ENCODE results near the gene CAMK2B. TPM values are rescaled to one million over a fixed set of nuclear protein-coding genes. Genes with fewer than 3 reads are reported as not detected.

Gene CAMK2B
- total RNA-seq, 1 donor from 2014 or later: not detected

DNA sequence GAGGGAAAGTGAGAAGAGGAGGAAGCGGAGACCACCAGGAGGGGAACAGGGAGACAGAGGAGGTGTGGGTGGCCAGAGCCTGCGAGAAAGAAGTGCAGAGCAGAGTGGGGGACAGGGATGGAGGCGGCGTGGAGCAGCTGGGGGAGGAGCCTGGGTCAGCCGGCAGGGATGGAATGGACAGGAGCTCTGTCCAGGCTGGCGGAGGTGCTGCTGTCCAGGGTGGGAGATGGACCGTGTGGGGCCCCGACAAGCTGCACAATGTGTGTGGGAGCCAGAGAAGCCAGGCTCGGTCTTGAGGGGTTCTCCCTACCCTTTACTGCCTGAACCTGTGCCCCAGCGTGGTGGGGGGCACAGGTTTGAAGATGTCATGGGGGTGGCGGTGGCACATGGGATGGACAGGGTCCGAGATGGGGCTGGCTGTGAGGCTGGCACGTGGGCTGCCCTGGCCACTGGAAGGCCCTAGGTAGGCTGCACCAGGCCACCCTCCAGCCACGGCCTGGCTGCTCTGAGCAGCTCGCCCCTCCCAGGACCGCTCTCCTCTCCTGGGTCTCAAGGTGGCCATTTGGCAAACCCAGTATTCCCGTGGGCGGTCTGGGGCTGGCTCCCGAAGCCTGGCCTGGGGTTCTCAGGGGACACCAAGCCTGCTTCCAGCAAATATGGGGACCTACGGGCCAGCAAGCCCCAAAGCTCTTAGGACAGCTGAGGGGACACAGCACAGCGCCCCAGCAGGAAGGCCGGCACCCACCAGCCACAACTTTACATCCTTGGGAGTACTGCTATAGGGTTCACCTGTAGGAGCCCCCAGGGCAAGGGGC is 92.3 kb downstream of the CAMK2B start:
- TF ChIP-seq, protein P1, sequence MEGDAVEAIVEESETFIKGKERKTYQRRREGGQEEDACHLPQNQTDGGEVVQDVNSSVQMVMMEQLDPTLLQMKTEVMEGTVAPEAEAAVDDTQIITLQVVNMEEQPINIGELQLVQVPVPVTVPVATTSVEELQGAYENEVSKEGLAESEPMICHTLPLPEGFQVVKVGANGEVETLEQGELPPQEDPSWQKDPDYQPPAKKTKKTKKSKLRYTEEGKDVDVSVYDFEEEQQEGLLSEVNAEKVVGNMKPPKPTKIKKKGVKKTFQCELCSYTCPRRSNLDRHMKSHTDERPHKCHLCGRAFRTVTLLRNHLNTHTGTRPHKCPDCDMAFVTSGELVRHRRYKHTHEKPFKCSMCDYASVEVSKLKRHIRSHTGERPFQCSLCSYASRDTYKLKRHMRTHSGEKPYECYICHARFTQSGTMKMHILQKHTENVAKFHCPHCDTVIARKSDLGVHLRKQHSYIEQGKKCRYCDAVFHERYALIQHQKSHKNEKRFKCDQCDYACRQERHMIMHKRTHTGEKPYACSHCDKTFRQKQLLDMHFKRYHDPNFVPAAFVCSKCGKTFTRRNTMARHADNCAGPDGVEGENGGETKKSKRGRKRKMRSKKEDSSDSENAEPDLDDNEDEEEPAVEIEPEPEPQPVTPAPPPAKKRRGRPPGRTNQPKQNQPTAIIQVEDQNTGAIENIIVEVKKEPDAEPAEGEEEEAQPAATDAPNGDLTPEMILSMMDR (conservative IDR thresholded peaks at IDR 0.05; ENCODE audit: low read depth, low read length): no peak
- DNase-seq (ENCODE audit: low read depth): no peak
- H3K4me3 ChIP-seq (ENCODE audit: low read depth, low read length): no peak overlapping the region

DNA sequence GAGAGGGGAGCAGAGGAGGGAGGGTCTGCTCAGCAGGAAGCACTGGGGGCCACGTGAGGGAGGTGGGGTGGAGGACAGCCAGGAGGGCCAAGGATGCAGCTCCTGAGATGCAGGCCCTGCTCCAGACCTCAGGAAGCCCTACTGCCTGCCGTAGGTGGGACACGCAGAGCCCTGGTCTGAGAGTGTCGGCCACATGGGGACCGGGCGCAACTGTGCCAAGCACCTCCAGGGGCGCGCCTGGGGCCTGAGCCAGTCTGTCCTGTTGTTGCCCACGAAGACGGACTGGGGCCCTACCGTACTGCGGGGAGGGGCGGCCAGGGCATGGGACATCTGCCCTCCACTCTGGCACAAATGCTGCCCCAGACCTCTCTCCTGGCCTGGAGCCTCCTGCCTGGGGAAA is 93.0 kb downstream of the CAMK2B start:
- TF ChIP-seq, protein P1 (conservative IDR thresholded peaks at IDR 0.05; ENCODE audit: low read depth, low read length): no peak
- no peak overlapping the region for H3K4me3 ChIP-seq (ENCODE audit: low read depth, low read length)
- no peak for DNase-seq (ENCODE audit: low read depth)

DNA sequence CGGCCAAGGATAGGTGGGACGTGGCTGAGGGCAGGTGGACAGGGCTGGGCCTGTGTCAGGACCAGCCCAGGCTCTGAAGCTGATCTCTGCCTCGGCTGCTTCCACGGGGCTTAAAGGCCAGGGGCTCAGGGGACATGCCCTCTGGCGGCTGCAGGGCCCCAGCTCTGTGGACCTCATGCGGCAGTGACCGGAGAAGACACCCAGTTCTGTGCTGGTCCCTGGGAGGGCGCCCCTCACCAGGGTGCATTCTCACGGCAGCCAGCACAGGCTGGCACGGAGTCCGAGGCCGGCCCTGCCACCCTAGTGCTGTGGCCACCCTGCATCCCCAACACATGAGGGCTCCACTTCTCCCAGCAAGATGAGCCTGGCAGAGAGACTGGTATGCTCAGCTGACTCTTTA is 94.3 kb downstream of the CAMK2B start:
- TF ChIP-seq, protein P1 (conservative IDR thresholded peaks at IDR 0.05; ENCODE audit: low read depth, low read length): no peak
- DNase-seq (ENCODE audit: low read depth): no peak
- H3K4me3 ChIP-seq (ENCODE audit: low read depth, low read length): no peak overlapping the region

DNA sequence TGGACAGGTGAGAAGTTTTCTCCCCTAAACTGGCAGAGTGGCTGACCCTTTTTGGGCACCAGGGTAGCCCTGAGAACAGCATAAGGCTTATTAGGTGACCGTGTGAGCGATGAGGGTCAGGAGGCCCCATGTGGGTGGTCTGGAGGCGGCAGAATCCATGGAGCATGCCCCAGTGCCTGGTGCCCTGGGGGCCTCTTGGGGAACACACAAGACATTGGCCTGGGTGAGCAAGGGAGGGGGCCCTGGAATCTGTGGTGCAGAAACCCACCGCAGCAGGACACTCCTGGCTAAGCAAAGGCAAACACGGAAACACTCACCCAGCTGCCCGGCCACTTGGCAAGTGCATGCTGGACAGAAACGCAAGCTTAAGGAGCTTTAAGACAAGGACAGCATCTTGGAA is 95.1 kb downstream of the CAMK2B start:
- no peak overlapping the region for H3K4me3 ChIP-seq (ENCODE audit: low read depth, low read length)
- TF ChIP-seq, protein P1 (conservative IDR thresholded peaks at IDR 0.05; ENCODE audit: low read depth, low read length): no peak
- DNase-seq (ENCODE audit: low read depth): no peak

GRCh38 chr7:44229546-44230105 is 95.8 kb downstream of the CAMK2B start:
- no peak for DNase-seq (ENCODE audit: low read depth)
- TF ChIP-seq, protein P1 (conservative IDR thresholded peaks at IDR 0.05; ENCODE audit: low read depth, low read length): no peak
- no peak overlapping the region for H3K4me3 ChIP-seq (ENCODE audit: low read depth, low read length)

GRCh38 chr7:44228571-44229350 is 96.6 kb downstream of the CAMK2B start:
- TF ChIP-seq, protein P1 (conservative IDR thresholded peaks at IDR 0.05; ENCODE audit: low read depth, low read length): no peak
- DNase-seq (ENCODE audit: low read depth): no peak
- no peak overlapping the region for H3K4me3 ChIP-seq (ENCODE audit: low read depth, low read length)

All from epithelial cell of proximal tubule (primary cell).